HCT116 (cell line): ENCODE results near the gene DNAJC4. TPM values are rescaled to one million over a fixed set of nuclear protein-coding genes. Genes with fewer than 3 reads are reported as not detected.

ENCODE experiments used
- ATAC-seq: fragments of 200-7000 bp; cut with Tn5 transposase; 2 replicates; pipeline ENCODE4 v1.9.1; 2020; ENCODE audit warnings: mild to moderate bottlenecking, moderate library complexity
- BruUV-seq: library from RNA; stranded (reverse); fragments of 400-500 nt; replicated peaks from 2 replicates; lab custom pipeline; 2021; lab: Mats Ljungman, UMichigan
- CTCF ChIA-PET: fragments of 300-600 bp; sonication (Branson Sonifier 250); formaldehyde crosslinking; loops from one replicate; lab custom pipeline; 2021; ENCODE audit warnings: antibody characterized with exemption; lab: Charles Lee
- POLR2A ChIA-PET: fragments of 300-600, 350-600 bp; sonication (Branson Sonifier 250); formaldehyde crosslinking; loops from one replicate; lab custom pipeline; 2021; ENCODE audit warnings: antibody characterized with exemption; lab: Charles Lee
- RAD21 ChIA-PET, 2 experiments: fragments of 300-600 bp; sonication (Branson Sonifier 250); formaldehyde crosslinking; loops; one replicate each; lab custom pipeline; 2023; ENCODE audit warnings: low total read pairs in 2 of 2; ENCODE audit not compliant: uncharacterized antibody in 2 of 2, unreplicated experiment in 2 of 2, low non-redundant PET in 1 of 2; lab: Charles Lee
- DNase-seq: peaks from one replicate; pipeline ENCODE4 v3.0.0-alpha.2; 2010; ENCODE audit warnings: low read depth, low spot score
- H2AFZ ChIP-seq: fragments of 200-600 bp; shearing (Covaris generic), sonication (generic); 2 replicates; pipeline ENCODE4 v1.6.1; 2017; ENCODE audit warnings: low read depth, mixed run types, mixed read lengths, antibody characterized with exemption, low read length; ENCODE audit not compliant: poor library complexity, severe bottlenecking
- H3K27ac ChIP-seq: 2 replicates; pipeline ENCODE4 v1.5.1; 2012; ENCODE audit warnings: low read depth, low read length
- H3K27me3 ChIP-seq: fragments of 200-600 bp; sonication (generic); 2 replicates; pipeline ENCODE4 v1.6.1; 2016; ENCODE audit warnings: mixed run types, low read length, mixed read lengths; ENCODE audit not compliant: insufficient read depth
- H3K36me3 ChIP-seq, 2 experiments: fragments of 200-500 bp in 1 of 2; fragments of 200-600 bp in 1 of 2; sonication (Bioruptor generic) in 1 of 2; sonication (generic) in 1 of 2; 2 replicates each; pipeline versions ENCODE4 v1.5.1 to v1.6.1; 2014 to 2016; ENCODE audit warnings: low read length in 2 of 2, inconsistent platforms in 1 of 2, mixed read lengths in 1 of 2, mixed run types in 1 of 2; ENCODE audit not compliant: insufficient read depth in 2 of 2, control insufficient read depth in 1 of 2
- H3K4me1 ChIP-seq, 2 experiments: fragments of 200-600 bp in 1 of 2; sonication (generic) in 1 of 2; 2 replicates each; pipeline versions ENCODE4 v1.5.1 to v1.6.1; 2012 to 2017; ENCODE audit warnings: low read length in 2 of 2, inconsistent platforms in 1 of 2, mild to moderate bottlenecking in 1 of 2, mixed read lengths in 1 of 2, mixed run types in 1 of 2, moderate library complexity in 1 of 2; ENCODE audit not compliant: insufficient read depth in 2 of 2, control insufficient read depth in 1 of 2
- H3K4me2 ChIP-seq: fragments of 200-600 bp; sonication (generic); 2 replicates; pipeline ENCODE4 v1.6.1; 2017; ENCODE audit warnings: mixed run types, low read length, mixed read lengths
- H3K4me3 ChIP-seq, 2 experiments: fragments of 200-600 bp in 1 of 2; sonication (generic) in 1 of 2; replicated peaks in 1 of 2; 2 replicates each; pipeline ENCODE4 v1.5.1; 2011 to 2016; ENCODE audit warnings: low read length in 2 of 2, control low read depth in 1 of 2, low read depth in 1 of 2, mild to moderate bottlenecking in 1 of 2, mixed read lengths in 1 of 2, mixed run types in 1 of 2
- H3K79me2 ChIP-seq: fragments of 200-600 bp; sonication (generic); 2 replicates; pipeline ENCODE4 v1.6.1; 2017; ENCODE audit warnings: mild to moderate bottlenecking, mixed run types, low read length, moderate library complexity, mixed read lengths; ENCODE audit not compliant: insufficient read depth
- H3K9ac ChIP-seq: fragments of 200-600 bp; sonication (generic); 2 replicates; pipeline ENCODE4 v1.6.1; 2016; ENCODE audit warnings: low read length, mixed read lengths
- H3K9me2 ChIP-seq: fragments of 200-600 bp; sonication (generic), shearing (Covaris generic); 2 replicates; pipeline ENCODE4 v1.6.1; 2017; ENCODE audit warnings: mixed run types, mild to moderate bottlenecking, moderate library complexity; ENCODE audit not compliant: insufficient read depth
- H3K9me3 ChIP-seq, 2 experiments: fragments of 200-500 bp in 1 of 2; fragments of 200-600 bp in 1 of 2; sonication (Bioruptor generic) in 1 of 2; sonication (generic) in 1 of 2; 2 replicates each; pipeline ENCODE4 v1.6.1; 2014 to 2017; ENCODE audit warnings: low read length in 2 of 2, mixed read lengths in 2 of 2, inconsistent platforms in 1 of 2, low read depth in 1 of 2, mild to moderate bottlenecking in 1 of 2, mixed run types in 1 of 2, moderate library complexity in 1 of 2; ENCODE audit not compliant: control insufficient read depth in 1 of 2, insufficient read depth in 1 of 2
- H4K20me1 ChIP-seq: fragments of 200-600 bp; sonication (generic), shearing (Covaris generic); 2 replicates; pipeline ENCODE4 v1.6.1; 2017; ENCODE audit warnings: mixed run types, mild to moderate bottlenecking, moderate library complexity; ENCODE audit not compliant: insufficient read depth
- CBX3 ChIP-seq: IDR thresholded peaks from 2 replicates; pipeline ENCODE4 v1.6.1; 2012; ENCODE audit warnings: low read depth
- CEBPB ChIP-seq: IDR thresholded peaks from 2 replicates; pipeline ENCODE4 v1.6.1; 2012; ENCODE audit warnings: low read depth
- EGR1 ChIP-seq: IDR thresholded peaks from 2 replicates; pipeline ENCODE4 v1.6.1; 2012; ENCODE audit warnings: low read depth
- ELF1 ChIP-seq: IDR thresholded peaks from 2 replicates; pipeline ENCODE4 v1.6.1; 2012; ENCODE audit warnings: low read depth, borderline replicate concordance
- EZH2 ChIP-seq: fragments of 200-600 bp; sonication (generic); IDR thresholded peaks from 2 replicates; pipeline ENCODE4 v1.6.1; 2017; ENCODE audit warnings: antibody characterized with exemption, mixed run types
- EZH2phosphoT487 ChIP-seq: fragments of 200-600 bp; IDR thresholded peaks from 2 replicates; pipeline ENCODE4 v1.6.1; 2018; ENCODE audit warnings: antibody characterized with exemption, borderline replicate concordance
- FOSL1 ChIP-seq: IDR thresholded peaks from 2 replicates; pipeline ENCODE4 v1.6.1; 2012; ENCODE audit warnings: low read depth
- JUND ChIP-seq: IDR thresholded peaks from 2 replicates; pipeline ENCODE4 v1.6.1; 2012
- POLR2AphosphoS5 ChIP-seq: IDR thresholded peaks from 2 replicates; pipeline ENCODE4 v1.6.1; 2011; ENCODE audit warnings: mild to moderate bottlenecking, low read depth, low read length, moderate library complexity
- RAD21 ChIP-seq: IDR thresholded peaks from 2 replicates; pipeline ENCODE4 v1.6.1; 2012; ENCODE audit warnings: low read depth, mild to moderate bottlenecking
- SIN3A ChIP-seq: IDR thresholded peaks from 2 replicates; pipeline ENCODE4 v1.6.1; 2012; ENCODE audit warnings: low read depth
- SP1 ChIP-seq: IDR thresholded peaks from 2 replicates; pipeline ENCODE4 v1.6.1; 2012; ENCODE audit warnings: low read depth
- YY1 ChIP-seq: IDR thresholded peaks from 2 replicates; pipeline ENCODE4 v1.6.1; 2011; ENCODE audit warnings: low read length, low read depth, moderate library complexity, mild to moderate bottlenecking; ENCODE audit not compliant: insufficient replicate concordance; ENCODE audit errors: extremely low read depth
- ZFX ChIP-seq: fragments of 450-650 bp; IDR thresholded peaks from 2 replicates; pipeline ENCODE4 v1.6.1; 2017
- ZNF274 ChIP-seq: fragments of 200-500 bp; sonication (Bioruptor generic); IDR thresholded peaks from 2 replicates; pipeline ENCODE4 v1.6.1; 2014; ENCODE audit warnings: mild to moderate bottlenecking, low read depth, low read length, inconsistent platforms
- intact Hi-C: fragments of 100-400 bp; cut with micrococcal nuclease; formaldehyde crosslinking; loops from 2 replicates; pipeline ENCODE4 v1.10.0; 2022
- total RNA-seq: library from RNA; stranded (reverse); gene quantifications from one replicate; pipeline ENCODE4 v1.2.1, GENCODE V29; 2021; ENCODE audit not compliant: unreplicated experiment
- TF ChIP-seq, protein P1 (sequence below): IDR thresholded peaks from 2 replicates; pipeline ENCODE4 v1.6.1; 2012
- TF ChIP-seq, protein P2 (sequence below), 3 experiments: fragments of 200-600 bp in 1 of 3; sonication (generic) in 1 of 3; IDR thresholded peaks in 2 of 3; conservative IDR thresholded peaks in 1 of 3; 2 replicates each; pipeline ENCODE4 v1.5.1; 2012 to 2017; ENCODE audit warnings: low read depth in 2 of 3, low read length in 2 of 3, antibody characterized with exemption in 1 of 3, borderline replicate concordance in 1 of 3, control low read depth in 1 of 3, mild to moderate bottlenecking in 1 of 3, mixed read lengths in 1 of 3, mixed run types in 1 of 3, moderate library complexity in 1 of 3; ENCODE audit not compliant: insufficient read depth in 1 of 3
- TF ChIP-seq, protein P3 (sequence below): IDR thresholded peaks from 2 replicates; pipeline ENCODE4 v1.6.1; 2012; ENCODE audit warnings: low read depth
- TF ChIP-seq, protein P4 (sequence below): IDR thresholded peaks from 2 replicates; pipeline ENCODE4 v1.6.1; 2011; ENCODE audit warnings: mild to moderate bottlenecking, low read length, moderate library complexity; ENCODE audit not compliant: insufficient replicate concordance; ENCODE audit errors: extremely low read depth

The DNAJC4 gene
- total RNA-seq, 1 experiment from 2014 or later = 25.8 TPM

DNA sequence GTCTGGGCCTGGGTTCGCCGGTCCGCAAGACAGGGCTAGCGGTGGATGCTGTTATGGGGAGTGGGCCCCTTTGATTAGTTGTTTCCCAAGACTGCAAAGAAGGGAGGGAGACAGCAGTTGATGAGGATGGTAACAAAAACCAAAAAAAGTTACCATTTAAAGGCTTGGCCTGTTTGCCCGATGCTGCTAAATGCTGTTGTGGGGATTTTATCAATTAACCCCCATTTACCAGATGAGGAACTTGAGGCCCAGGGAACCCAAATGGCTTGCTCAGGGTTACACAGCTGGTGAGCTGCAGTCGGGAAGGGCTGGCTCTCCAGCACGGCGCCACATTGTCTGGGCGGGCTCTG is 7.7 kb upstream of the DNAJC4 start:
- ATAC-seq = no peak
- Histone ChIP-seq H3K4me2 (no peak overlapping the region), H3K27me3 (no peaks in the 10 kb centered on the region), H2AFZ (no peak overlapping the region), H3K36me3 (peaks cover 0 to 6% of the 10 kb centered on the region in 2 experiments; a peak in 1 of 4 replicates), H4K20me1 (no peaks in the 10 kb centered on the region), H3K4me3 (no peak overlapping the region), H3K9me2 (no peaks in the 10 kb centered on the region), H3K9me3 (no peaks in the 10 kb centered on the region), H3K4me1 (peaks cover 9 to 22% of the 10 kb centered on the region in 2 experiments), H3K9ac (no peak overlapping the region), H3K27ac (no peak overlapping the region), H3K79me2 (peaks cover 19% of the 10 kb centered on the region; the same call in 1 of the 2 replicates)
- intact Hi-C loops = no loop called here
- DNase-seq = no peak
- POLR2A ChIA-PET = no interaction called here
- BruUV-seq = no TSS peak
- TF ChIP-seq RAD21 (no peak), ZFX (no peak), CBX3 (no peak), SIN3A (no peak), EGR1 (no peak), CEBPB (no peak), EZH2phosphoT487 (no peak), SP1 (no peak), ZNF274 (no peak), YY1 (no peak), JUND (no peak), POLR2AphosphoS5 (no peak), EZH2 (no peak), ELF1 (no peak), FOSL1 (no peak)
- TF ChIP-seq, protein P1, sequence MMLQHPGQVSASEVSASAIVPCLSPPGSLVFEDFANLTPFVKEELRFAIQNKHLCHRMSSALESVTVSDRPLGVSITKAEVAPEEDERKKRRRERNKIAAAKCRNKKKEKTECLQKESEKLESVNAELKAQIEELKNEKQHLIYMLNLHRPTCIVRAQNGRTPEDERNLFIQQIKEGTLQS = no peak
- TF ChIP-seq, protein P2, sequence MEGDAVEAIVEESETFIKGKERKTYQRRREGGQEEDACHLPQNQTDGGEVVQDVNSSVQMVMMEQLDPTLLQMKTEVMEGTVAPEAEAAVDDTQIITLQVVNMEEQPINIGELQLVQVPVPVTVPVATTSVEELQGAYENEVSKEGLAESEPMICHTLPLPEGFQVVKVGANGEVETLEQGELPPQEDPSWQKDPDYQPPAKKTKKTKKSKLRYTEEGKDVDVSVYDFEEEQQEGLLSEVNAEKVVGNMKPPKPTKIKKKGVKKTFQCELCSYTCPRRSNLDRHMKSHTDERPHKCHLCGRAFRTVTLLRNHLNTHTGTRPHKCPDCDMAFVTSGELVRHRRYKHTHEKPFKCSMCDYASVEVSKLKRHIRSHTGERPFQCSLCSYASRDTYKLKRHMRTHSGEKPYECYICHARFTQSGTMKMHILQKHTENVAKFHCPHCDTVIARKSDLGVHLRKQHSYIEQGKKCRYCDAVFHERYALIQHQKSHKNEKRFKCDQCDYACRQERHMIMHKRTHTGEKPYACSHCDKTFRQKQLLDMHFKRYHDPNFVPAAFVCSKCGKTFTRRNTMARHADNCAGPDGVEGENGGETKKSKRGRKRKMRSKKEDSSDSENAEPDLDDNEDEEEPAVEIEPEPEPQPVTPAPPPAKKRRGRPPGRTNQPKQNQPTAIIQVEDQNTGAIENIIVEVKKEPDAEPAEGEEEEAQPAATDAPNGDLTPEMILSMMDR (IDR thresholded peaks at IDR 0.05 in 2 of 3, conservative IDR thresholded peaks at IDR 0.05 in 1 of 3; ENCODE audit: borderline replicate concordance in 1 of 3, insufficient read depth in 1 of 3, low read depth in 2 of 3, low read length in 2 of 3) = no peak
- TF ChIP-seq, protein P3, sequence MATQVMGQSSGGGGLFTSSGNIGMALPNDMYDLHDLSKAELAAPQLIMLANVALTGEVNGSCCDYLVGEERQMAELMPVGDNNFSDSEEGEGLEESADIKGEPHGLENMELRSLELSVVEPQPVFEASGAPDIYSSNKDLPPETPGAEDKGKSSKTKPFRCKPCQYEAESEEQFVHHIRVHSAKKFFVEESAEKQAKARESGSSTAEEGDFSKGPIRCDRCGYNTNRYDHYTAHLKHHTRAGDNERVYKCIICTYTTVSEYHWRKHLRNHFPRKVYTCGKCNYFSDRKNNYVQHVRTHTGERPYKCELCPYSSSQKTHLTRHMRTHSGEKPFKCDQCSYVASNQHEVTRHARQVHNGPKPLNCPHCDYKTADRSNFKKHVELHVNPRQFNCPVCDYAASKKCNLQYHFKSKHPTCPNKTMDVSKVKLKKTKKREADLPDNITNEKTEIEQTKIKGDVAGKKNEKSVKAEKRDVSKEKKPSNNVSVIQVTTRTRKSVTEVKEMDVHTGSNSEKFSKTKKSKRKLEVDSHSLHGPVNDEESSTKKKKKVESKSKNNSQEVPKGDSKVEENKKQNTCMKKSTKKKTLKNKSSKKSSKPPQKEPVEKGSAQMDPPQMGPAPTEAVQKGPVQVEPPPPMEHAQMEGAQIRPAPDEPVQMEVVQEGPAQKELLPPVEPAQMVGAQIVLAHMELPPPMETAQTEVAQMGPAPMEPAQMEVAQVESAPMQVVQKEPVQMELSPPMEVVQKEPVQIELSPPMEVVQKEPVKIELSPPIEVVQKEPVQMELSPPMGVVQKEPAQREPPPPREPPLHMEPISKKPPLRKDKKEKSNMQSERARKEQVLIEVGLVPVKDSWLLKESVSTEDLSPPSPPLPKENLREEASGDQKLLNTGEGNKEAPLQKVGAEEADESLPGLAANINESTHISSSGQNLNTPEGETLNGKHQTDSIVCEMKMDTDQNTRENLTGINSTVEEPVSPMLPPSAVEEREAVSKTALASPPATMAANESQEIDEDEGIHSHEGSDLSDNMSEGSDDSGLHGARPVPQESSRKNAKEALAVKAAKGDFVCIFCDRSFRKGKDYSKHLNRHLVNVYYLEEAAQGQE = no peak
- TF ChIP-seq, protein P4, sequence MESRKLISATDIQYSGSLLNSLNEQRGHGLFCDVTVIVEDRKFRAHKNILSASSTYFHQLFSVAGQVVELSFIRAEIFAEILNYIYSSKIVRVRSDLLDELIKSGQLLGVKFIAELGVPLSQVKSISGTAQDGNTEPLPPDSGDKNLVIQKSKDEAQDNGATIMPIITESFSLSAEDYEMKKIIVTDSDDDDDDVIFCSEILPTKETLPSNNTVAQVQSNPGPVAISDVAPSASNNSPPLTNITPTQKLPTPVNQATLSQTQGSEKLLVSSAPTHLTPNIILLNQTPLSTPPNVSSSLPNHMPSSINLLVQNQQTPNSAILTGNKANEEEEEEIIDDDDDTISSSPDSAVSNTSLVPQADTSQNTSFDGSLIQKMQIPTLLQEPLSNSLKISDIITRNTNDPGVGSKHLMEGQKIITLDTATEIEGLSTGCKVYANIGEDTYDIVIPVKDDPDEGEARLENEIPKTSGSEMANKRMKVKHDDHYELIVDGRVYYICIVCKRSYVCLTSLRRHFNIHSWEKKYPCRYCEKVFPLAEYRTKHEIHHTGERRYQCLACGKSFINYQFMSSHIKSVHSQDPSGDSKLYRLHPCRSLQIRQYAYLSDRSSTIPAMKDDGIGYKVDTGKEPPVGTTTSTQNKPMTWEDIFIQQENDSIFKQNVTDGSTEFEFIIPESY = no peak
- RAD21 ChIA-PET = no interaction called here
- CTCF ChIA-PET = interaction anchor here (1.5 kb wide), 1 partner anchor 82 kb away, joined by 4 read pairs; no protein-coding TSS in a partner anchor
